Kidney (tissue), 14 donors: ENCODE results near the gene NECAB2. TPM values are rescaled to one million over a fixed set of nuclear protein-coding genes. Genes with fewer than 3 reads are reported as not detected.

Source experiments
- DNase-seq, 5 donors: peaks; one replicate each; pipeline ENCODE4 v3.0.0-alpha.2; 2013 to 2020
- FAIRE-seq: peaks from 2 replicates; lab custom pipeline; 2012; peaks lifted over from hg19 to GRCh38; lab: Jason Lieb, UNC
- H3K27ac ChIP-seq, 2 donors: one replicate each; pipeline ENCODE4 v1.7.0; 2013; ENCODE audit warnings: low read depth in 2 of 2, low read length in 2 of 2, inconsistent platforms in 1 of 2
- H3K27me3 ChIP-seq: one replicate; pipeline ENCODE4 v1.7.1; 2013; ENCODE audit warnings: low read length, inconsistent platforms; ENCODE audit not compliant: control insufficient read depth, insufficient read depth
- H3K36me3 ChIP-seq, 3 donors: one replicate each; pipeline versions ENCODE4 v1.7.0 to v1.7.1; 2013; ENCODE audit warnings: low read length in 3 of 3, control low read depth in 1 of 3, inconsistent platforms in 1 of 3; ENCODE audit not compliant: insufficient read depth in 3 of 3, control insufficient read depth in 2 of 3
- H3K4me1 ChIP-seq, 3 donors: one replicate each; pipeline versions ENCODE4 v1.7.0 to v1.7.1; 2013; ENCODE audit warnings: low read length in 3 of 3, inconsistent platforms in 1 of 3, low read depth in 1 of 3; ENCODE audit not compliant: control insufficient read depth in 2 of 3, insufficient read depth in 2 of 3
- H3K4me3 ChIP-seq, 3 donors: one replicate each; pipeline versions ENCODE4 v1.7.0 to v1.8.1; 2013; ENCODE audit warnings: low read length in 3 of 3, control low read depth in 1 of 3, inconsistent platforms in 1 of 3
- H3K9ac ChIP-seq, 3 donors: one replicate each; pipeline versions ENCODE4 v1.7.0 to v1.7.1; 2013; ENCODE audit warnings: low read length in 3 of 3, control low read depth in 1 of 3, inconsistent platforms in 1 of 3
- H3K9me3 ChIP-seq, 3 donors: one replicate each; pipeline versions ENCODE4 v1.7.0 to v1.7.1; 2013; ENCODE audit warnings: low read length in 3 of 3, control low read depth in 1 of 3, inconsistent platforms in 1 of 3; ENCODE audit not compliant: control insufficient read depth in 2 of 3, insufficient read depth in 1 of 3
- CTCF ChIP-seq: IDR thresholded peaks from 3 replicates; pipeline ENCODE4 v1.5.1; 2012; ENCODE audit warnings: mild to moderate bottlenecking, moderate library complexity, borderline replicate concordance; ENCODE audit not compliant: insufficient read depth; ENCODE audit errors: extremely low read depth
- intact Hi-C: fragments of 100-400 bp; cut with DNase I; formaldehyde crosslinking; loops from one replicate; pipeline ENCODE4 v1.11.1; 2022
- polyA plus RNA-seq: library from polyadenylated mRNA; stranded (reverse); fragments of 350-450 nt; fragmentation: Illumina TruSeq; extraction: RNeasy Lipid Tissue Mini Kit (QIAGEN cat#74804); gene quantifications from one replicate; pipeline ENCODE4 v1.2.3, GENCODE V29; 2014; ENCODE audit warnings: low read depth, low replicate concordance; ENCODE audit not compliant: insufficient read depth
- total RNA-seq: library from RNA; stranded (reverse); fragmentation: NEBNext Ultra II Directional; extraction: Animal tissue kit (Norgen Biotek cat#: 25700); gene quantifications from one replicate; pipeline ENCODE4 v1.2.1, GENCODE V29; 2021
- donor health status: control.
- donor health status: control.
- donor health status: control.
- donor health status: control.
- donor health status: control.
- donor health status: DM: yes; HTN: yes; CAD: no.
- donor health status: Normal renal cell carcinoma (clear cell type).

The NECAB2 gene
- total and polyA plus RNA-seq, 2 donors from 2014 or later: 0.82 to 47.0 TPM

GRCh38 chr16:83935005-83935857 is 32.8 kb upstream of the NECAB2 start:
- H3K4me1 ChIP-seq: no peaks in the 10 kb centered on the region
- no peaks in the 10 kb centered on the region for H3K36me3 ChIP-seq
- H3K9ac ChIP-seq: no peak overlapping the region
- H3K9me3 ChIP-seq: no peaks in the 10 kb centered on the region
- no peak overlapping the region for H3K4me3 ChIP-seq
- no peak for TF ChIP-seq CTCF
- H3K27ac ChIP-seq: no peak overlapping the region
- FAIRE-seq: no peak
- H3K27me3 ChIP-seq: no peaks in the 10 kb centered on the region
- DNase-seq: no peak
- intact Hi-C loops: no loop called here

DNA sequence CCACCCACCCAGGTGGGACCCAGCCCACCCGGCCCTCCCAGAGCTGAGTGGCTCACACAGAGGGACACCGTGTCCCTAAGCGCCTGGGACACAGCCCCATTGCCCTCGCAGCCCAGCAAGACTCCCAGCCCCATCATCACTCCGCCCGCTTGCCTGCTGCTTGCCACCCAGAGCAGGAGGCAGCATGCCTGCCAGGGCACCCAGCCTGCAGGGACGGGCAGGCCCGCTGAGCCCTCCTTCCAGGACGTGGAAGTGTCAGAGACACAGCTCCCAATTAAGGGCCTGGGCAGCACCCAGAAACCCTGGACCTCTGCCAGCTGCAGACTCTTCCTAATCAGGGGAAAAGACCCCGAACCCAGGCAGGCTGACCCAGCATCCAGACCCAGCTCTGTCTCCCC is 32.2 kb upstream of the NECAB2 start:
- H3K9me3 ChIP-seq: no peaks in the 10 kb centered on the region
- intact Hi-C loops: no loop called here
- H3K4me3 ChIP-seq: no peak overlapping the region
- no peak for FAIRE-seq
- H3K36me3 ChIP-seq: no peaks in the 10 kb centered on the region
- H3K27ac ChIP-seq: no peak overlapping the region
- TF ChIP-seq CTCF: no peak
- no peaks in the 10 kb centered on the region for H3K27me3 ChIP-seq
- no peak overlapping the region for H3K9ac ChIP-seq
- no peaks in the 10 kb centered on the region for H3K4me1 ChIP-seq
- peak in 1 of 5 donors; percentile 60 for DNase-seq

DNA sequence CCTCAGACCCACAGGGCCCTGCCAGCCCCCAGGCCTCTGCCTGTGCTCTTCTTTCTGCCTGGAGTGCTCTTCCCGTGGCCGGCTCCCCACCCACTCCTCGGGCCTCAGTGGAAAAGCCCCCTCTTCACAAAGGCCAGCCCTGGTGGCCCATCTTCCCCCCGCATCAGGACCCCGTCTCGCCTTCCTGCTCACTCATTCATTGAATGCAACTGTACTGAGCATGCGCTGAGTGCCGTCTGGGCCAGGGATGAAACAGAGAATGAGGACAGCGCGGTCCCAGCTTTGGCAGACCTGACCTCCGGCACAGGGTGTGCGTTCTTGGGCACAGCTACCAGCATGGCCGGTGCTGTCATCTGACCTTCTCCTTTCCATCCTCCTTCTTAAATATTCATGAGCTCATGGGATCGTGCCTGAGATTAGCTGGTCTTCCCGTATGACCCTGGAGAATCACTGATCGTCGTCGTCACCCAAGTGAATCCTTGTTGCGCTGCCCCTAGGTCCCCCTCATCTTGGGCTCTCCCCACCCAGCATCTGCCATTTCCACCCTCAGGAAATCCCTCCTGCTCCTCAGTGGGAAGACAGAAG is 31.4 kb upstream of the NECAB2 start:
- peak in 1 of 5 donors; percentile 23 for DNase-seq
- no peak for TF ChIP-seq CTCF
- no peaks in the 10 kb centered on the region for H3K9me3 ChIP-seq
- H3K36me3 ChIP-seq: no peaks in the 10 kb centered on the region
- H3K4me3 ChIP-seq: no peak overlapping the region
- no peaks in the 10 kb centered on the region for H3K27me3 ChIP-seq
- no peaks in the 10 kb centered on the region for H3K4me1 ChIP-seq
- no peak for FAIRE-seq
- H3K9ac ChIP-seq: no peak overlapping the region
- no peak overlapping the region for H3K27ac ChIP-seq
- intact Hi-C loops: no loop called here
